Endothelial cell of umbilical vein (primary cell): ENCODE data around the gene MITF. TPM values are rescaled to one million over a fixed set of nuclear protein-coding genes. Genes with fewer than 3 reads are reported as not detected.

Source experiments
- BruUV-seq: library from RNA; stranded (reverse); fragments of 400-500 nt; replicated peaks from 2 replicates; lab custom pipeline; 2021; lab: Mats Ljungman, UMichigan
- CTCF ChIA-PET: fragments of 300-600, 350-600 bp; sonication (Branson Sonifier 250); formaldehyde crosslinking; loops from one replicate; lab custom pipeline; 2021; ENCODE audit warnings: antibody characterized with exemption, inconsistent platforms; lab: Charles Lee
- POLR2A ChIA-PET: fragments of 300-600, 350-600 bp; sonication (Branson Sonifier 250); formaldehyde crosslinking; loops from one replicate; lab custom pipeline; 2021; ENCODE audit warnings: antibody characterized with exemption, inconsistent platforms; lab: Charles Lee
- DNase-seq: peaks from one replicate; pipeline ENCODE4 v3.0.0-alpha.2; 2011; ENCODE audit warnings: low read depth, low spot score
- FAIRE-seq: peaks from 2 replicates; lab custom pipeline; 2011; peaks lifted over from hg19 to GRCh38; lab: Jason Lieb, UNC
- H2AFZ ChIP-seq: 2 replicates; pipeline ENCODE4 v1.6.0; 2012; ENCODE audit warnings: low read depth, low read length, control low read depth, inconsistent platforms
- H3K27ac ChIP-seq: 2 replicates; pipeline ENCODE4 v1.5.1; 2011; ENCODE audit warnings: low read depth, mild to moderate bottlenecking, control low read depth, low read length, moderate library complexity; ENCODE audit not compliant: insufficient read depth
- H3K27me3 ChIP-seq, 2 experiments: 2 replicates each; pipeline versions ENCODE4 v1.6.0 to v1.6.1; 2011; ENCODE audit warnings: low read length in 2 of 2, mixed read lengths in 1 of 2; ENCODE audit not compliant: control insufficient read depth in 2 of 2, insufficient read depth in 2 of 2
- H3K36me3 ChIP-seq, 2 experiments: 2 replicates in 1 of 2; 3 replicates in 1 of 2; pipeline ENCODE4 v1.5.1; 2011; ENCODE audit warnings: low read length in 2 of 2, mild to moderate bottlenecking in 1 of 2, moderate library complexity in 1 of 2; ENCODE audit not compliant: control insufficient read depth in 2 of 2, insufficient read depth in 2 of 2; ENCODE audit errors: extremely low read depth in 1 of 2
- H3K4me1 ChIP-seq: 3 replicates; pipeline ENCODE4 v1.5.1; 2011; ENCODE audit warnings: mild to moderate bottlenecking, low read length; ENCODE audit not compliant: control insufficient read depth, insufficient read depth; ENCODE audit errors: extremely low read depth
- H3K4me2 ChIP-seq: 2 replicates; pipeline ENCODE4 v1.6.1; 2011; ENCODE audit warnings: low read length, control low read depth, mixed read lengths; ENCODE audit not compliant: insufficient read depth
- H3K4me3 ChIP-seq, 3 experiments: fragments of 200-600 bp in 1 of 3; sonication (generic), shearing (Covaris generic) in 1 of 3; replicated peaks in 1 of 3; 2 replicates each; pipeline ENCODE4 v1.5.1; 2011 to 2016; ENCODE audit warnings: control low read depth in 3 of 3, low read length in 3 of 3, mild to moderate bottlenecking in 2 of 3, inconsistent platforms in 1 of 3, low read depth in 1 of 3, moderate library complexity in 1 of 3; ENCODE audit not compliant: insufficient read depth in 1 of 3
- H3K79me2 ChIP-seq: 2 replicates; pipeline ENCODE4 v1.6.0; 2012; ENCODE audit warnings: low read length, inconsistent platforms; ENCODE audit not compliant: control insufficient read depth, insufficient read depth
- H3K9ac ChIP-seq: replicated peaks from 2 replicates; pipeline ENCODE3; 2011; ENCODE audit warnings: low read length, control low read depth; ENCODE audit not compliant: insufficient read depth; ENCODE audit errors: extremely low read depth
- H3K9me1 ChIP-seq: replicated peaks from 3 replicates; pipeline ENCODE4 v1.6.0; 2011; ENCODE audit warnings: mild to moderate bottlenecking, low read length; ENCODE audit not compliant: control insufficient read depth, insufficient read depth; ENCODE audit errors: extremely low read depth
- H3K9me3 ChIP-seq: replicated peaks from 2 replicates; pipeline ENCODE4 v1.5.1; 2012; ENCODE audit warnings: low read length, inconsistent platforms; ENCODE audit not compliant: control insufficient read depth, insufficient read depth
- H4K20me1 ChIP-seq: replicated peaks from 2 replicates; pipeline ENCODE3; 2011; ENCODE audit warnings: mild to moderate bottlenecking, low read length; ENCODE audit not compliant: control insufficient read depth, insufficient read depth; ENCODE audit errors: extremely low read depth
- CTCF ChIP-seq, 2 donors: IDR thresholded peaks; 1 replicate in 1 of 2; 2 replicates in 1 of 2; pipeline ENCODE4 v1.5.1; 2011; ENCODE audit warnings: low read length in 2 of 2, mild to moderate bottlenecking in 2 of 2, moderate library complexity in 2 of 2, control low read depth in 1 of 2, inconsistent platforms in 1 of 2, low read depth in 1 of 2; ENCODE audit not compliant: insufficient read depth in 1 of 2; ENCODE audit errors: extremely low read depth in 1 of 2
- EZH2 ChIP-seq: IDR thresholded peaks from 2 replicates; pipeline ENCODE4 v1.6.1; 2012; ENCODE audit warnings: borderline replicate concordance, low read depth, mild to moderate bottlenecking, moderate library complexity, low read length, inconsistent platforms; ENCODE audit not compliant: severe bottlenecking
- FOS ChIP-seq: IDR thresholded peaks from 2 replicates; pipeline ENCODE4 v1.6.1; 2011; ENCODE audit warnings: mild to moderate bottlenecking, low read length, moderate library complexity, borderline replicate concordance; ENCODE audit not compliant: insufficient read depth
- GATA2 ChIP-seq: IDR thresholded peaks from 2 replicates; pipeline ENCODE4 v1.7.0; 2011; ENCODE audit warnings: low read depth, mild to moderate bottlenecking, moderate library complexity, mixed read lengths, low read length; ENCODE audit not compliant: insufficient read length, insufficient read depth
- JUN ChIP-seq: IDR thresholded peaks from 2 replicates; pipeline ENCODE4 v1.6.1; 2011; ENCODE audit warnings: borderline replicate concordance, low read depth; ENCODE audit not compliant: insufficient read length, insufficient read depth
- MYC ChIP-seq: IDR thresholded peaks from one replicate; pipeline ENCODE4 v1.6.1; 2011; ENCODE audit warnings: mild to moderate bottlenecking, low read depth, low read length
- POLR2A ChIP-seq: IDR thresholded peaks from 2 replicates; pipeline ENCODE4 v1.6.1; 2012; ENCODE audit warnings: low read depth, mild to moderate bottlenecking, control low read depth, low read length
- POLR2AphosphoS5 ChIP-seq: IDR thresholded peaks from 2 replicates; pipeline ENCODE4 v1.6.1; 2012; ENCODE audit warnings: low read depth, mild to moderate bottlenecking, control low read depth, low read length, moderate library complexity; ENCODE audit not compliant: insufficient read depth
- dilution Hi-C: fragments of 300-500 bp; cut with MboI; formaldehyde crosslinking; loops from one replicate; pipeline ENCODE4 v1.15.0; 2019; ENCODE audit warnings: low sequenced_read_pairs; ENCODE audit not compliant: extremely low pct_ligation_motif_present
- intact Hi-C: fragments of 100-400 bp; cut with micrococcal nuclease; formaldehyde crosslinking; loops from one replicate; pipeline ENCODE4 v1.10.0; 2022
- polyA plus RNA-seq, 4 experiments: library from polyadenylated mRNA; depleted of rRNA in 3 of 4; stranded (reverse) in 3 of 4; unstranded in 1 of 4; fragments of >200 nt; gene quantifications; 2 replicates each; pipeline versions ENCODE4 v1.2.1 to v1.2.3, GENCODE V29; 2011 to 2012; ENCODE audit warnings: missing spikeins in 1 of 4
- total RNA-seq: library from RNA; stranded (reverse); gene quantifications from 2 replicates; pipeline ENCODE4 v1.2.3, GENCODE V29; 2021
- TF ChIP-seq, protein P1 (sequence below): IDR thresholded peaks from 2 replicates; pipeline ENCODE4 v1.6.1; 2011; ENCODE audit not compliant: insufficient read depth, insufficient read length

The MITF gene
- total and polyA plus RNA-seq, 2 donors (not counting 3 experiments of a cell fraction or from before 2014, with no cell fraction given) = 1.6 to 2.5 TPM

DNA sequence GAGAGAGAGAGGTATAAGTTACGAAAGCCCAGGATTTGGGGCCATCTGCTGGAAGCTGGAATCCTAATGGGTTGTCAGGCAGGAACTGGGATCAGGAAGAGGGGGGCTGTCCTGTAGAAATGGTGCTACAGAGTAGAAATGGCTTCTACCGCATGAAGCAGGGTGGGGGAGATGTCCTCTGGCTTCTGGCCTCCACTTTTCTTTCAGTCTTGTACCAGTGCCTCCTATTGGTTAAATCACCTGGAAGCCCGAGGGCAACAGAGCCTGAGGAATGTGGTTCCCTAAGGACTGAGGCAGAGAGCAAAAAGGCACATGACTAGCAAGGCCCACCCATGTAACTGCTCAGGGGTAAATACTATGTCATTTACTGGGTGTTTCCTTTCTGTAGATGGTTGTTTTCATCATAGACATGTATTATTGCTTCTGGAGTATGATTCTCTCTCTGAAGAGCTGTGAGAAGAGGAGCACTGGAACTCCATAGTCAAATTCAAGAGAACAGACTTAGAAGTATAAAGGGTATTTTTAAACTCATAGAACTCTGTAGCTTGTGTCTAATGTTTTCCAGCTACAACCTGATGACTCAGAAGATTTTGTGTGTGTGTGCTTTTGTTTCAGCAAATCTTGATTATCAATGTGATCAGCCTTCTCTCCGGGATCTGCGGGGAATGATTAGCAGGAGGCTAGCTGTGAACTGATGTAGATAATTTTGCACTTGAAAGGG lies 20.2 kb upstream of the MITF start:
- Histone ChIP-seq H3K9ac (no peak overlapping the region), H3K27ac (no peak overlapping the region), H3K36me3 (no peaks in the 10 kb centered on the region), H2AFZ (no peak overlapping the region), H3K9me1 (no peaks in the 10 kb centered on the region), H3K4me2 (no peak overlapping the region), H3K4me1 (no peaks in the 10 kb centered on the region), H4K20me1 (no peaks in the 10 kb centered on the region), H3K9me3 (no peaks in the 10 kb centered on the region), H3K79me2 (no peaks in the 10 kb centered on the region), H3K27me3 (peaks cover 0 to 2% of the 10 kb centered on the region in 2 experiments), H3K4me3 (no peak overlapping the region)
- no peak for TF ChIP-seq GATA2
- TF ChIP-seq POLR2AphosphoS5 = no peak
- TF ChIP-seq POLR2A = no peak
- no peak for TF ChIP-seq CTCF (IDR thresholded peaks at IDR 0.05; ENCODE audit: extremely low read depth in 1 of 2, insufficient read depth in 1 of 2, low read depth in 1 of 2, low read length in 2 of 2)
- TF ChIP-seq FOS = no peak
- TF ChIP-seq, protein P1, sequence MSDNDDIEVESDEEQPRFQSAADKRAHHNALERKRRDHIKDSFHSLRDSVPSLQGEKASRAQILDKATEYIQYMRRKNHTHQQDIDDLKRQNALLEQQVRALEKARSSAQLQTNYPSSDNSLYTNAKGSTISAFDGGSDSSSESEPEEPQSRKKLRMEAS = no peak
- TF ChIP-seq EZH2 = no peak
- TF ChIP-seq JUN = no peak
- no peak for TF ChIP-seq MYC
- POLR2A ChIA-PET = no interaction called here
- DNase-seq = no peak
- FAIRE-seq = no peak
- BruUV-seq = no TSS peak
- CTCF ChIA-PET = interaction anchor here (1.0 to 3.3 kb wide), 3 partner anchors 9 to 27 kb away, joined by 5 to 13 read pairs (median 9); partner anchors contain the start of gene MITF
- dilution Hi-C loops (no loop called here), intact Hi-C loops (no loop called here)
